Neural crest cell (in vitro differentiated cells): ENCODE data around the gene SLC45A3. TPM values are rescaled to one million over a fixed set of nuclear protein-coding genes. Genes with fewer than 3 reads are reported as not detected.
A peak's percentile ranks its signal among the peaks of the same experiment; 100 is the strongest.

Source experiments
- DNase-seq: peaks from one replicate; pipeline ENCODE4 v3.0.0; 2021; ENCODE audit warnings: low read depth, mixed read lengths, low spot score
- H3K27ac Mint-ChIP-seq: one replicate; pipeline ENCODE4 v1.8.0; 2021; ENCODE audit warnings: mild to moderate bottlenecking, mixed read lengths; ENCODE audit not compliant: unreplicated experiment
- H3K27me3 Mint-ChIP-seq: 2 replicates; pipeline ENCODE4 v1.8.0; 2021; ENCODE audit warnings: low read depth, mild to moderate bottlenecking, mixed read lengths
- H3K36me3 Mint-ChIP-seq: 2 replicates; pipeline ENCODE4 v1.8.0; 2021; ENCODE audit warnings: low read depth, mild to moderate bottlenecking, mixed read lengths
- H3K4me1 Mint-ChIP-seq: 2 replicates; pipeline ENCODE4 v1.8.0; 2021; ENCODE audit warnings: mixed read lengths
- H3K4me3 Mint-ChIP-seq: one replicate; pipeline ENCODE4 v1.8.0; 2021; ENCODE audit warnings: mild to moderate bottlenecking, mixed read lengths
- H3K9me3 Mint-ChIP-seq: 2 replicates; pipeline ENCODE4 v1.8.0; 2021; ENCODE audit warnings: mixed read lengths
- CTCF ChIP-seq: fragments of 200-600 bp; sonication (generic); conservative IDR thresholded peaks from 2 replicates; pipeline ENCODE4 v1.5.0; 2021; ENCODE audit warnings: antibody characterized with exemption, mild to moderate bottlenecking
- total RNA-seq: library from RNA; stranded (reverse); gene quantifications from 2 replicates; pipeline ENCODE4 v1.2.1, GENCODE V29; 2021

Gene SLC45A3
- total RNA-seq, 1 donor from 2014 or later: 14.0 TPM

GRCh38 chr1:205700865-205701401 lies 20.6 kb upstream of the SLC45A3 start:
- no peak for TF ChIP-seq CTCF
- H3K36me3 Mint-ChIP-seq: peaks cover 18% of the 10 kb centered on the region
- no peak for DNase-seq
- peak overlapping the region; percentile 16 for H3K4me3 Mint-ChIP-seq
- no peaks in the 10 kb centered on the region for H3K27me3 Mint-ChIP-seq
- peaks cover 38% of the 10 kb centered on the region for H3K4me1 Mint-ChIP-seq
- H3K27ac Mint-ChIP-seq: no peak overlapping the region
- no peaks in the 10 kb centered on the region for H3K9me3 Mint-ChIP-seq

- Mint-ChIP-seq H3K4me1 (peaks cover 46% of the 10 kb centered on the region), H3K36me3 (peaks cover 14% of the 10 kb centered on the region), H3K9me3 (no peaks in the 10 kb centered on the region), H3K4me3 (no peak overlapping the region), H3K27ac (peak overlapping the region; percentile 32), H3K27me3 (no peaks in the 10 kb centered on the region)
- DNase-seq: no peak
- no peak for TF ChIP-seq CTCF
Measured at GRCh38 chr1:205699416-205699815, 19.1 kb upstream of the SLC45A3 start.

- H3K27ac Mint-ChIP-seq: no peak overlapping the region
- no peaks in the 10 kb centered on the region for H3K27me3 Mint-ChIP-seq
- H3K4me1 Mint-ChIP-seq: peaks cover 50% of the 10 kb centered on the region
- no peak for TF ChIP-seq CTCF
- H3K4me3 Mint-ChIP-seq: peak overlapping the region; percentile 3
- no peak for DNase-seq
- H3K9me3 Mint-ChIP-seq: no peaks in the 10 kb centered on the region
- H3K36me3 Mint-ChIP-seq: peaks cover 14% of the 10 kb centered on the region
Measured at GRCh38 chr1:205698921-205699320, 18.6 kb upstream of the SLC45A3 start.

- H3K9me3 Mint-ChIP-seq: no peaks in the 10 kb centered on the region
- TF ChIP-seq CTCF: no peak
- no peaks in the 10 kb centered on the region for H3K36me3 Mint-ChIP-seq
- H3K4me1 Mint-ChIP-seq: peaks cover 69% of the 10 kb centered on the region
- no peak for DNase-seq
- H3K27me3 Mint-ChIP-seq: no peaks in the 10 kb centered on the region
- peak overlapping the region; percentile 41 for H3K4me3 Mint-ChIP-seq
- H3K27ac Mint-ChIP-seq: peak overlapping the region; percentile 81
Measured at GRCh38 chr1:205693421-205693991, 13.2 kb upstream of the SLC45A3 start.

- no peak overlapping the region for H3K27ac Mint-ChIP-seq
- no peak overlapping the region for H3K4me3 Mint-ChIP-seq
- H3K27me3 Mint-ChIP-seq: no peaks in the 10 kb centered on the region
- no peaks in the 10 kb centered on the region for H3K36me3 Mint-ChIP-seq
- H3K9me3 Mint-ChIP-seq: no peaks in the 10 kb centered on the region
- no peak for DNase-seq
- TF ChIP-seq CTCF: no peak
- peaks cover 69% of the 10 kb centered on the region for H3K4me1 Mint-ChIP-seq
Measured at GRCh38 chr1:205692423-205692822, 12.1 kb upstream of the SLC45A3 start.
